CD4-positive, CD25-positive, alpha-beta regulatory T cell (primary cell): ENCODE results near the gene BDKRB2. TPM values are rescaled to one million over a fixed set of nuclear protein-coding genes. Genes with fewer than 3 reads are reported as not detected.

ENCODE experiments used
- ATAC-seq, 2 donors: fragments of 150-1000 bp; cut with Tn5 transposase; one replicate each; pipeline ENCODE4 v1.10.0; 2021; ENCODE audit warnings: low read depth in 2 of 2, moderate number of reproducible peaks in 2 of 2, moderate library complexity in 1 of 2
- DNase-seq, 3 donors: peaks; one replicate each; pipeline versions ENCODE4 v3.0.0 to v3.0.0-alpha.2; 2012 to 2022; ENCODE audit warnings: mixed read lengths in 1 of 3
- H3K27ac ChIP-seq: one replicate; pipeline ENCODE4 v1.7.0; 2013; ENCODE audit warnings: mild to moderate bottlenecking, low read length; ENCODE audit not compliant: insufficient read depth, poor library complexity, severe bottlenecking
- H3K27me3 ChIP-seq: one replicate; pipeline ENCODE4 v1.7.0; 2013; ENCODE audit warnings: low read length; ENCODE audit not compliant: control insufficient read depth, insufficient read depth
- H3K36me3 ChIP-seq: one replicate; pipeline ENCODE4 v1.7.0; 2013; ENCODE audit warnings: mild to moderate bottlenecking, low read length, moderate library complexity; ENCODE audit not compliant: control insufficient read depth, insufficient read depth
- H3K4me1 ChIP-seq: 2 replicates; pipeline ENCODE4 v1.7.0; 2013; ENCODE audit warnings: mild to moderate bottlenecking, low read length; ENCODE audit not compliant: insufficient read depth, control insufficient read depth, poor library complexity, severe bottlenecking
- H3K4me3 ChIP-seq: one replicate; pipeline ENCODE4 v1.7.0; 2013; ENCODE audit warnings: low read depth, mild to moderate bottlenecking, low read length, moderate library complexity
- H3K9me3 ChIP-seq, 2 experiments: 1 replicate in 1 of 2; 2 replicates in 1 of 2; pipeline ENCODE4 v1.7.0; 2013; ENCODE audit warnings: low read length in 2 of 2, mild to moderate bottlenecking in 1 of 2, moderate library complexity in 1 of 2; ENCODE audit not compliant: control insufficient read depth in 2 of 2
- H3K27ac Mint-ChIP-seq, 3 donors: one replicate each; pipeline ENCODE4 v1.8.0; 2020 to 2022; ENCODE audit warnings: mild to moderate bottlenecking in 3 of 3, mixed read lengths in 3 of 3, moderate library complexity in 2 of 3
- H3K27me3 Mint-ChIP-seq: one replicate; pipeline ENCODE4 v1.8.0; 2022; ENCODE audit warnings: mild to moderate bottlenecking, mixed read lengths
- H3K36me3 Mint-ChIP-seq: one replicate; pipeline ENCODE4 v1.8.0; 2020; ENCODE audit warnings: mixed read lengths
- H3K4me1 Mint-ChIP-seq, 4 donors: one replicate each; pipeline ENCODE4 v1.8.0; 2020 to 2022; ENCODE audit warnings: mixed read lengths in 4 of 4, mild to moderate bottlenecking in 1 of 4
- H3K4me3 Mint-ChIP-seq, 4 donors: one replicate each; pipeline ENCODE4 v1.8.0; 2020 to 2022; ENCODE audit warnings: mild to moderate bottlenecking in 4 of 4, mixed read lengths in 4 of 4, moderate library complexity in 3 of 4
- H3K9me3 Mint-ChIP-seq, 7 donors: one replicate each; pipeline ENCODE4 v1.8.0; 2020 to 2022; ENCODE audit warnings: mixed read lengths in 7 of 7, mild to moderate bottlenecking in 3 of 7, moderate library complexity in 2 of 7
- polyA plus RNA-seq, 4 donors: library from polyadenylated mRNA; unstranded; fragments of 300-500 nt; fragmentation: Illumina TruSeq; gene quantifications; one replicate each; pipeline ENCODE4 v1.2.3, GENCODE V29; 2021
- total RNA-seq: library from RNA; stranded (reverse); gene quantifications from one replicate; pipeline ENCODE4 v1.2.3, GENCODE V29; 2022

The BDKRB2 gene
- total and polyA plus RNA-seq, 5 donors from 2014 or later, result not detected

DNA sequence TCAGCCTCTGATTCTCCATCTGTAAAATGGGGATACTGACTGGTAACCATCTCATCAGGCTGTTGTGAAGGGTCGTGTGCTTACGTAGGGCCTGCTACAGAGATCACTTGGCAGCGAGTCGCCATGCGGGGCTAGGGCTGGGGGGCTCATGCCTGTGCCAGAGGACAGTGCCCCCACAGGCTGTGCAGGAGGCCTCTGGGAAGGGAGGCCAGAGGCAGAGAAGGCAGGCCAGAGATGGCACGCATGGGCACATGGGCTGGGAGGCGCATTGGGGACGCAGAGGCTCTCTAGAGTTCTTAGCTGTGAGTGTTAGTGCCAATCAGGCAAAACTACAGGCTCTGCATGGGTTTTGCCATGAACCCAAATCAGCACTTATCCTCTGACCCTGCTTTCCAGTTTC lies 3.5 kb upstream of the BDKRB2 start:
- Histone ChIP-seq H3K36me3 (no peaks in the 10 kb centered on the region), H3K4me1 (peaks cover 5% of the 10 kb centered on the region), H3K4me3 (no peak overlapping the region), H3K9me3 (no peaks in the 10 kb centered on the region), H3K27ac (no peak overlapping the region), H3K27me3 (no peaks in the 10 kb centered on the region)
- Mint-ChIP-seq H3K27ac (no peak overlapping the region), H3K4me1 (peaks cover 0 to 15% (median 1%) of the 10 kb centered on the region in 4 donors), H3K9me3 (no peaks in the 10 kb centered on the region), H3K36me3 (no peaks in the 10 kb centered on the region), H3K27me3 (peaks cover 27% of the 10 kb centered on the region), H3K4me3 (no peak overlapping the region)
- no peak for DNase-seq
- ATAC-seq, result no peak

DNA sequence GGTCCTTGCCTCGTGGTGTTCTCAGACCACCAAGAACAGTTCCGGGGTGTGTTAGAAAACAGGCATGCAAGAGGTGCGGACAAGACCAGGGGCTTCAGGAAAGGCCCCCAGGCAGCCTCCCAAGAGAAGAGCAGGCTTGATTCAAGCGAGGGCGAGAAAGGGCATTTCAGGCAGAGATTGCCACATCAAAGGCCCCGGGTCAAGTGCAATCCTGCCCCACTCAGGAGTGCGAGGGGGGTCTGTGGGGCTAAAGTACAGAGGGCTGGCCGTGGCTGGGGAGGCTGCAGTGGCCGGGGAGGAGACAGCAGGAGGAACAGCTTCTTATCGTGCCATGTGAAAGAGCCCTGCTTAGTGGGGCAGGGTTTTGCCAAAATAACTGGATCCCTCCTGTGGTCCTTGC lies 2.7 kb upstream of the BDKRB2 start:
- Mint-ChIP-seq H3K4me3 (no peak overlapping the region), H3K27ac (no peak overlapping the region), H3K36me3 (no peaks in the 10 kb centered on the region), H3K27me3 (peaks cover 31% of the 10 kb centered on the region), H3K9me3 (no peaks in the 10 kb centered on the region), H3K4me1 (peaks cover 0 to 15% (median 1%) of the 10 kb centered on the region in 4 donors)
- H3K4me1 ChIP-seq, result peaks cover 5% of the 10 kb centered on the region
- ATAC-seq, result no peak
- H3K27me3 ChIP-seq, result no peaks in the 10 kb centered on the region
- H3K4me3 ChIP-seq, result no peak overlapping the region
- DNase-seq, result no peak
- H3K27ac ChIP-seq, result no peak overlapping the region
- H3K36me3 ChIP-seq, result no peaks in the 10 kb centered on the region
- H3K9me3 ChIP-seq, result no peaks in the 10 kb centered on the region

DNA sequence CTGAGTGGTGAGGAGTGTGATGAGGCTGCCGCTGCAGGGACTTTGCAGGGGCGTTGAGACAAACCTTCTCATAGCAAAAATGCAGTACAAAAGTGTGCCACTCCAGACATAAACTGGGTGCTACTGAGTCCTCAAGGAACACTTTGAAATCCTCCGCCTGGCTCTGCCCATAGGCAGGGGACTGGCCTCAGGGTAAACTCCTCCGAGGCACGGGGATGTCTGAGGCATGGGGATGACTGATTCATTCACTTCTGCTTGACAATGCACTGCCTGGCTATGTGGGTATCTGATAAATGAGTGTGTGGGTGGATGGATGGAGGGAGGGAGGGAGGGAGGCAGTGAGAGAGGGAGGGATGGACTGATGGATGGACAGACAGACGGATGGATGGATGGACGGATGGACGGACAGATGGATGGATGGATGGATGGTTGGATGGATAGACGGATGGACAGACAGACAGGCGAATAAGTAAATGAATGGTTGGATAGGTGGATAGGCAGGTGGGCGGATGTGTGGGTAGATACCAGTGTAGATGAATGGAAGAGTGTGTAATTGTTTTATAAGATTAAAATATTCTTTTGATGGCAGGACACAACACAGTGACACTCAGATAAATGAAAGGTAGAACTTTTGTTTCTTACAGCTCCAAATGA lies 2.1 kb upstream of the BDKRB2 start:
- H3K4me3 ChIP-seq, result no peak overlapping the region
- peaks cover 33% of the 10 kb centered on the region for H3K27me3 Mint-ChIP-seq
- no peak overlapping the region for H3K27ac ChIP-seq
- DNase-seq, result no peak
- peaks cover 0 to 12% (median 1%) of the 10 kb centered on the region in 4 donors for H3K4me1 Mint-ChIP-seq
- peaks cover 0 to 1% (median 0%) of the 10 kb centered on the region in 7 donors for H3K9me3 Mint-ChIP-seq
- no peaks in the 10 kb centered on the region for H3K36me3 ChIP-seq
- no peaks in the 10 kb centered on the region for H3K36me3 Mint-ChIP-seq
- H3K4me1 ChIP-seq, result peaks cover 5% of the 10 kb centered on the region
- H3K27ac Mint-ChIP-seq, result peak overlapping the region in 1 of 3 donors; percentile 79
- H3K9me3 ChIP-seq, result no peaks in the 10 kb centered on the region
- no peaks in the 10 kb centered on the region for H3K27me3 ChIP-seq
- ATAC-seq, result no peak
- no peak overlapping the region for H3K4me3 Mint-ChIP-seq

DNA sequence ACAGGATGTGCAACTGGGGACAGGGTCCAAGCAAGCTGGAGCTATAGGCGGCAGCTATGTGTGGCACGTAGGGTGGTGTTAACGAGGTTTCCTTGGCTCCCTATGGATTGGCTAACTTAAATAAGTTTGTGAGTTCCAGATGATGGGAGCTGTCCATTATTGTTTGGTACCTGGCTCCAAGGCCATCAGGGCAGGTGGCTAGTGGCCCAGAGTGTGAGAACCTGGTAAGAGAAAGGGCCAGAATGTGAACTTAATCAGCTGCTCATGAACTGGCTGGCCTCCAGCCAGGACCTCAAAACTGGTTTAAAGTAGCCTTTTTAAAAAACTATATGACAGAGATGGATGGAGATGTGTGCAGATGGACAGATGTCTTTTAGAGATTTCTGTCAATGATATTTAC lies 1.5 kb upstream of the BDKRB2 start:
- Histone ChIP-seq H3K4me3 (no peak overlapping the region), H3K36me3 (no peaks in the 10 kb centered on the region), H3K4me1 (peaks cover 5% of the 10 kb centered on the region), H3K27ac (no peak overlapping the region), H3K9me3 (no peaks in the 10 kb centered on the region), H3K27me3 (no peaks in the 10 kb centered on the region)
- Mint-ChIP-seq H3K4me1 (peaks cover 0 to 12% (median 1%) of the 10 kb centered on the region in 4 donors), H3K9me3 (peaks cover 0 to 1% (median 0%) of the 10 kb centered on the region in 7 donors), H3K27me3 (peaks cover 32% of the 10 kb centered on the region), H3K27ac (peak overlapping the region in 1 of 3 donors; percentile 79), H3K36me3 (no peaks in the 10 kb centered on the region), H3K4me3 (no peak overlapping the region)
- DNase-seq (no peak), ATAC-seq (no peak)

- Mint-ChIP-seq H3K36me3 (no peaks in the 10 kb centered on the region), H3K9me3 (peaks cover 0 to 1% (median 0%) of the 10 kb centered on the region in 7 donors), H3K27me3 (peaks cover 35% of the 10 kb centered on the region), H3K4me1 (peaks cover 0 to 10% (median 1%) of the 10 kb centered on the region in 4 donors), H3K27ac (no peak overlapping the region), H3K4me3 (no peak overlapping the region)
- ATAC-seq (no peak), DNase-seq (no peak)
- H3K27me3 ChIP-seq, result no peaks in the 10 kb centered on the region
- no peaks in the 10 kb centered on the region for H3K36me3 ChIP-seq
- no peaks in the 10 kb centered on the region for H3K9me3 ChIP-seq
- no peak overlapping the region for H3K4me3 ChIP-seq
- peaks cover 2% of the 10 kb centered on the region for H3K4me1 ChIP-seq
- no peak overlapping the region for H3K27ac ChIP-seq
Measured at GRCh38 chr14:96203635-96204034, 1.0 kb upstream of the BDKRB2 start.

- H3K4me1 ChIP-seq, result no peaks in the 10 kb centered on the region
- no peak overlapping the region for H3K27ac Mint-ChIP-seq
- peaks cover 36% of the 10 kb centered on the region for H3K27me3 Mint-ChIP-seq
- no peaks in the 10 kb centered on the region for H3K9me3 ChIP-seq
- H3K4me1 Mint-ChIP-seq, result peaks cover 0 to 6% (median 1%) of the 10 kb centered on the region in 4 donors
- H3K9me3 Mint-ChIP-seq, result peaks cover 0 to 6% (median 0%) of the 10 kb centered on the region in 7 donors
- DNase-seq (no peak), ATAC-seq (no peak)
- H3K36me3 ChIP-seq, result no peaks in the 10 kb centered on the region
- H3K36me3 Mint-ChIP-seq, result no peaks in the 10 kb centered on the region
- no peak overlapping the region for H3K4me3 ChIP-seq
- H3K27ac ChIP-seq, result no peak overlapping the region
- no peak overlapping the region for H3K4me3 Mint-ChIP-seq
- H3K27me3 ChIP-seq, result no peaks in the 10 kb centered on the region
Measured at GRCh38 chr14:96205059-96205977, 679 bp downstream of the BDKRB2 start.

GRCh38 chr14:96205978-96206360 lies 1.3 kb downstream of the BDKRB2 start:
- DNase-seq, result no peak
- H3K4me1 ChIP-seq, result no peaks in the 10 kb centered on the region
- H3K9me3 Mint-ChIP-seq, result peaks cover 0 to 7% (median 0%) of the 10 kb centered on the region in 7 donors
- peaks cover 33% of the 10 kb centered on the region for H3K27me3 Mint-ChIP-seq
- H3K36me3 Mint-ChIP-seq, result no peaks in the 10 kb centered on the region
- no peaks in the 10 kb centered on the region for H3K9me3 ChIP-seq
- ATAC-seq, result no peak
- H3K27me3 ChIP-seq, result no peaks in the 10 kb centered on the region
- peaks cover 0 to 6% (median 1%) of the 10 kb centered on the region in 4 donors for H3K4me1 Mint-ChIP-seq
- no peaks in the 10 kb centered on the region for H3K36me3 ChIP-seq
- no peak overlapping the region for H3K27ac Mint-ChIP-seq
- H3K4me3 ChIP-seq, result no peak overlapping the region
- no peak overlapping the region for H3K27ac ChIP-seq
- no peak overlapping the region for H3K4me3 Mint-ChIP-seq
